HG03103 (cell line): ENCODE data around the gene TRPM5.

Experiments
- ATAC-seq: cut with Tn5 transposase; IDR thresholded peaks from one replicate; pipeline ENCODE4 v1.9.1; 2021; ENCODE audit warnings: low read depth; ENCODE audit not compliant: unreplicated experiment

TRPM5 gene

DNA sequence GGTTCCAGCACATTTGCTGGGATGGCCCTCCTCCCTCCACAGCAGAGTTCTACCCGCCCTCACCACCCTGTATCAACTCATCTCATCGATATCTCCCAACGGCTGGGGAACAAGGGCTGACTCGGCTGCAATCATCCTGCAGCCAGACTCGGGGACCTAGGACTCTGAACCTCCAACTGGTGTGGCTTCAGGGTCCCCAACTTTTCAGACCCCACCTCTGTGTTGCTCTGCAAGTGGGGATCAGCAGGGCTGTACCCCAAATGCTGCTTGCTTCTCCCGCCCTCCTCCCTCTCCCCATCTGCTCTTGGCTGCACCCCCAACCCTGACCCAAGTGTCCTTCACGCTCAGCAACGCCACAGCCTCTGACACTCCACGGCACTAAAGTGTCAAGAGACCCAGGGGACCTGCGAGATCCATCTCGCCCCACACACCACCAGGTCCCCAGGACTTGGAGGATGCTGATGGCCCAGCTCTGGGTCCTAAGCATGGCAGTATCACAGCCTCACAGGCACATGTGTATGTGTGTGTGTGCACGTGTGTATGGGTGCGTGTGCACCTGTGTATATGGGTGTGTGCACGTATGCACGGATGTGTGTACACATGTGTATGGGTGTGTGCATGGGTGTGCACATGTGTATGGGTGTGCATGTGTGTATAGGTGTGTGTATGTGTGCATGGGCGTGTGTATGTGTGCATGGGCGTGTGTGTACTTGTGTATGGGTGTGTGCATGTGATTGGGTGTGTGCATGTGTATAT lies 26.9 kb upstream of the TRPM5 start:
- no peak for ATAC-seq

DNA sequence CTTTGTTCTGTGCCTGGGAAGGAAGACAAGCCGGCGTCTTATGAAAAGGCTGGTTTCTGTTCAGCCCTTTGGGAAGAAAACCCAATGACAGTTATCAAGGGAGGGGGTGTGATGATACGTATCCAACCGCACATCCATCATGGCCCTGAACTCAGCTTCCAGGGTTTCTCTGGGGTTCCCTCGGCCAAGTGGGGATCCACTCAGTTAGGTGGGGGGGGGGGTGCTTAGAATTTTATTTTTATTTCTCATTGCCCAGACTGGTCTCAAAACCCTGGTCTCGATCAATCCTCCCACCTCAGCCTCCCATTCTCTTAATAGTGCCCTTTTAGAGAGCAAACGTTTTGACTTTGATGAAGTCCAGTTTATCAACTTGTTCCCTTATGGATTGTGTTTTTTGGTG lies 26.2 kb upstream of the TRPM5 start:
- no peak for ATAC-seq

DNA sequence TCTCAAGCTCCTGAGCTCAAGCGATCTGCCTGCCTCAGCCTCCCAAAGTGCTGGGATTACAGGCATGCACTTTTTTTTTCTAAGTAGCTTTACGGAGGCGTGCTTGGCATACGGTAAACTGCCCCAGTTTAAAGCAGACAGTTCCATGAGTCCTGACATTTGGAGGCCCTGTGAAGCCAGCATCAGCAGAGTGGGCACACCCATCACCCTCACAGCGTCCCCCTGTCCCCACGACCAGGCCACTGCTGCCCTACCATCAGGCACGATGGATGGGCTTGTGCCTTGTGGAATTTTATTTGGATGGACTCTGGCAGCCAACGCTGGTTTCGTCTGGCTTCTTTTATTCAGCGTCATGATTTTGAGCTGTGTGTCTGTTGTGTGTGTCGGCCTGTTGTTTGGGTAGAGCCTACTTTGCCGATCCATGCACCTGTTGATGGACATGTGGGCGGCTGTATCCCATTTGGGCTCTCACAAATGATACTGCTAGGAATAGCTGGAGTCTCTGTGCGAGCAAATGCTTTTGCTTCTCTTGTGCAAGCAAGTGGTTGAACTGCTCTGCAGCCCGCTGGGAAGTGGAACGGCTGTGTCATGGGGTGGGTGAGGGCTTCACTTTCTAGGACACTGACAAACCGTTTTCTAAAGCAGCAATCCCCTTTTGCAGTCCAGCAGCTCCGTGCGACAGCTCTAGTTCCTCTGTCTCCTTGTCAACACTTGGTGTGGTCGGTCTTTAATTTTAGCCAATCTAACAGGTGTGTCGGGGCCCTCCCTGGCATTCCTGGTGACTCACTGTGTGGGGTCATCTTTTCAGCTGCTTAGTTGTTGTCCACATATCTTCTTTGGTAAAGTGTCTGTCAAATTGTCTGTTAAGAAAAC lies 24.3 kb upstream of the TRPM5 start:
- no peak for ATAC-seq

DNA sequence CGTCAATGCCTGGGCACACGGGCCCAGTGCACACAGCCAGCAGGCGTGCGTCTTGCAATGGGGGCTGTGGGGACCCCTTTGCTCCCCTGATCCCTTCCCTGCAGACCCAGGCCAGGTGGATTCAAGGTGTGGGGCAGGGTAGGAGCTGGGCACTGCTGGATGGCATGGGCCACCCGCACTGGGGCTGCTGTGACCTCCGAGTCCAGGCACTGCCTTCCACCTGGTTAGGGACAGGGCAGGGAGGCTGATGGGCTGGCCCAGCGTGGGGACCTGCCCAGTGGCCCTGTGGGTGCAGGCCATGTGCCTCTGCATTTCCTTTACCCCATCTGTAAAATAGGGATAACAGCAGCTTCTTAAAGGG lies 23.4 kb upstream of the TRPM5 start:
- ATAC-seq, result no peak

DNA sequence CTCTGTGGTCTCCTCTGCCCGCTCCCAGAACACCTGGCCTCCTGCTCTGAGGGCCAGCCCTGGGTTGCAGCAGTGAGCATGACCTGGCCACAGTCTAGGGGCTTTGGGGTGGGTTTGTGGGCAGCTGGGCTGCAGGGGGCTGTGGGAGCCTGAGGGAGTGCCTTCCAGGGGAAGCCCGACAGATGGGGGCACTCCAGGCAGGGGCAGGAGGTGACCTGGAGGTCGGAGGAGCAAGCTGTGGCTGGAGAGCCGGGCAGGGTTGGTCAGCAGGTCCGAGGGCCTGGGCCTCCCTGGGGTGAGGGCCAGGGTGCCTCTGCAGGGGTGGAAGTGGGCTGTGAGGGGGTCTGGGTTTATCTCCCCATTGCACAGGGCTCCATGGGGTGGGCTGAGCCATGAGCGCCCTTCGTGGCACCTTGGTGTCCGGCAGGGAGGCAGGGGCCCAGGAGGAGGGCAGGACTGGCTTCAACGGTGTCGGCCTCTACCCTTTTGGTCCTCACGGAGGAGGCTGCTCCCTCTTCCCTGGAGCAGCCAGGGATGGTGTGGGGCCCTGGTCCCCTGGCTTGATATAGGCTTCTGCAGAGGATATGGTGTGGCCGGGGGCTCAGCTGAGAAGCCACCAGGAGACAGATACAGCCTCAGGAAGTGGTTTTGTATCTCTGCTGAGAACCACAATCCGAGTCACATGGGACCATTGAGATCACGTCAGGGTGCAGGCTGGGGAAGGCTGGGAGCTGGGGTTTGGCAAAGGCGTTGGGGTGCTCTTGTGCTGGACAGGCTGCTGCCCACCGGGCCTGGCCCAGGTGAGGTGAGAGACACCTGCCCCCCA lies 22.8 kb upstream of the TRPM5 start:
- ATAC-seq, result peak; percentile 71

DNA sequence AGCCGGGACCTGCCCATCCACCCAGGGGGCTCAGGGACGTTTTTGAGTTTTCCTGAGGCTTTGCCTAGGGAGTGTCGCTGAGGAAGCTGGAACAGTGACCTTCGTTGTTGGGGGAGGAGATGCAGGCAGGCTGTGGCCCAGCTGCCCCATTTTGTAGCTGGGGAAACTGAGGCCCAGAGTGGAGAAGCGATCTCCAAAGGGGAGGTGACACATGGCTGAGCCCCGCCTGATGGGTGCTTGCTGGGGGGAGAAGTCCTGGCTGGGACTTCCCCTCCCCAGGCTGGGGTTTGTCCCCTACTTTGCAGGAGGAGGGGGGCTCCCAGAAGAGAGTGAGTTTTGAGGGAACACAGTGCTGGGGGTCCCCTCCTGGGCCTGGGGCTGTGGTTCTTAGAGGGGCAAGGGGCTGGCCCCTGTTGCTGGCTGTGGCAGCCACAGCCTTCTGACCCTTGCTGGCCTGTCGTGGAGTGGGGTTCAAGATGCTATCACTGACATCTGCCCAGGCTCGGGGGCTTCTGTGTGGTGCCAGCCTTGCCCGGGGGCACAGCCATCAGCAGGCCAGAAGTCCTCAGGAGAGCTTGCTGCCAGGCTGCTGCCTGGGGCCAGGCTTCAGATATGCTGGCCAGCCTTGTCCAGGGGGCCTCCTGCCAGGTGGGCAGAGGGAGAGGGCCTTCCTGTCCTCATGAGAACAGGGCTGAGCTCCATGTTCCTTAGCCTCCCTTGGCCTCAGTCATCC lies 21.9 kb upstream of the TRPM5 start:
- ATAC-seq, result no peak

DNA sequence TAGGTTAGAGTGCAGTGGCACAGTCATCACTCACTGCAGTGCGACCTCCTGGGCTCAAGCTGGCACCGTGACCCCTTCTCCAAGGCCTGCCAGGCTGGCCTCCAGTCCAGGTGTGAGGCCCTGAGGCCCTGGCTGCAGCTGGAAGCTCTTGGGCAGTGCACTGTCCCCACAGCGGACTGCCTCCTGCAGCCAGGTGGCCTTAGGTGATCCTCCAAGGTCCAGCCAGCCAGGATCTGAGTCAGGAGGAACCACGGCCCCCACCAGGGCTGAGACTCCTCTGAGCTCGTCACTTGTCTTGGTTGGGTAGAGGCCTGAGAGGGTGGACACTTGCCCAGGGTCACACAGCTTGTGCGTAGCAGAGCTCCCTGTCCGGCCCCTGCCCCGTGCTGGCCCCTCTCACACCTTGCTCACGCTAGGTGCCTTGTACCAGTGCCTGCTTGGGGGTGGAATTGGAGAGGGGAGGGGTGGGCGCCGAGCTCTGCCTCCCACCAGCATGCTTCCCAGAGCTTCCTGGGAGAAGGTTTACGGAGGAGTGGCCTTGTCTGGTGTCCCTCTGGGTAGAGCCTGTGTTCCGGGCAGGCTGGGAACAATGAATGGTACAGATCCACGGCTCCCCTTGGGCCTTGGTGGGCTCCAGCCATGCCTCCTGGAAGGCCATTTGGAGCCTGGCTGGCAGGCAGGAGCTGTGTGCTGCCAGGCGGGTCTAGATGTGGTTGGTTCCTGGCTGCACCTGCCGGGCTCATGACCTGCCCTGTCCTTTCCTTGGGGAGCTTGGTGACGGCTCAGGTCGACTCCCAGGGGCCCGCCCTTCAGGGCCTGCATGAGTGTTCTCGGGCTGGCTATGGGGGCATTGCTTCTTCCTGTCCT lies 21.1 kb upstream of the TRPM5 start:
- ATAC-seq, result no peak

DNA sequence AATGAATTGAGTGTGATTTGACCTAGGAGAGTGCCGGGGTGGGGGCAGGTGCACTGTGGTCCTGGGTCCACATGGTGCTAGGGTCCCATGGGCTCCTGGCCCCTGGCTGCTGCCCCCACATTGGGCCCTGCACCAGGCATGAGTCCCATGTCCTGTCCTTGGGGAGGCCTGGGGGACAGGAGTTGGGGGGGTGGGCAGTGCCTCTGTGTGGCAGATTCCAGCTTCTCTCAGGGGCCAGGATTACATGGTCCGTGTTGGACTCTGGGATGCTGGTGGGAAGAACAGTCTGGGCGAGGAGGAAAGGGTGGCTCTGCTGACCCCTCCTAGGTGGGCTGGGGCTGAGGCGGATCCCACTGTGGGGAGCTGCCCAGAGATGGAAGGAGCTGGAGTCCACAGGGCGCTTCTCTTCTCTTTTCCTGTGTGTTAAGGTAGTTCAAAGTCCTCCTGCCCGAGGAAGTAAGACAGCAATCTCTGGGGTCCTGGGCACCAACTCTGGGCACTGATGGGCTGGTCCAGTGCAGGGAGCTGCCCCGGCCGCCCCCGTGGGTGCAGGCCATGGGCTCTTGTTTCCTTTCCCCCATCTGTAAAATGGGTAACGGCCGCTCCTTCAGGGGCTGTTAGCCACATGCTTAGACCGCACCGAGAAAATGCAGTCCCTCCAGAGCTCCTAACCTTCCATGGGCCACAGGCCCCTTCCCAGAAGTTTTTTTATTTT lies 20.3 kb upstream of the TRPM5 start:
- no peak for ATAC-seq

DNA sequence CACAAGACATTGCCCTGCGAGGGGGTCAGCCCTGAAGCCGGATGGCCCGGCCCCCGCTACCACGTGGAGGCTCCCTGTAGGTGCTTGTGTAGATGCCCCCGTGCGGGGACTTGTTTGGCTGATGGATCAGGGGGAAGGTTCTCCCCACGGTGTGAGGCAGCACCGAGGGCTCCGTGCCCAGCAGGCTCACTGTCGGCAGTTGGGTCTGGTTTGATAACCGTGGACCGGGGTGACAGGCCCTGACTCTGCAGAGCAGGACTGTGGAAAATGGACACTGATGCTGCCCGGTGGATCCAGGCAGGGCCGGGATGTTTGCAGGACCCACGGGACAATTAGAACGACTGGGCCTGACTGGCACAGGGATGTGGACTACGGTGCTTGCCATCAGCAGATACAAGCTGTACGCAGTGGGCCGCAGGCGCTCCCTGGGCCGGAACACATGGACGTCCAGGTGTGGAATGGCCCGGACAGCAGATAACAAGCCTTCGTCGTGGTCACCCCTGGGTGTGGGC lies 19.5 kb upstream of the TRPM5 start:
- ATAC-seq, result no peak

DNA sequence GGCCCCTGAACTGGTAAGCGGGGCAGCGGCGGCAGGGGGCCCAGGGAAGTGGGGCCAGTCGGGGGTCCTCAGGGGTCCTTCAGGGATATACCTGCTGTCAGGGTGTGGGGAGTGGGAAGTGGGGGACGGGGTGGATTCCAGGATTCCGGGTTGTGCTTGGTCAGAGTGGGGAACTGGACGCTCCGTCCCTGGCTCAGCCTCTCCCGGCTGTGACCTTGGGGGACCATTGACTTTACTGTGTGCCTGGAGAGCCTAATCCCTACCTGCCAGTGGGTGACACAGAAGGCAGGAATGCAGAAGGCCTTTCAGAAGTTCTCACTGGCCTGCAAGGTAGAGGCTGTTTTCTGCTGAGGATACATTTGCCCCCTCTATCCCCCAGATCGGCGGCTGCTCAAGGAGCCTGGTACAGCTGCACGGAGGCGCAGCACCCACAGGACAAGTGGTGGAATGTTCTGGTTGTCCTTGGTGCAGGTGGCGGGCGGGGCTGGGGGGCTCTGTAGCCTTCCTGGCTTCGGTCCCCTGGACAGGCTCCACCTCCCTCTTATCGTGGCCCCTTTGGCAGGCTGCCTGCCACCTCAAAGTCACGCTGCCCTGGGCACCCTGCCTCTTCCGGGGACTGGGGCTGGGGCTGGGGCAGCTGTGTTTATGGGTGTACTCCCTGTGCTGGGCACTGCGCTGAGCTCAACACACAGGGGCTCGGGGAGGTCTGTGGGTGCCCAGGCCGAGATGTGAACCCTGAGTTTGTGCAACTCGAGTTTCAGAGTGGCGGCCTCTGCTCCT lies 18.9 kb upstream of the TRPM5 start:
- no peak for ATAC-seq

DNA sequence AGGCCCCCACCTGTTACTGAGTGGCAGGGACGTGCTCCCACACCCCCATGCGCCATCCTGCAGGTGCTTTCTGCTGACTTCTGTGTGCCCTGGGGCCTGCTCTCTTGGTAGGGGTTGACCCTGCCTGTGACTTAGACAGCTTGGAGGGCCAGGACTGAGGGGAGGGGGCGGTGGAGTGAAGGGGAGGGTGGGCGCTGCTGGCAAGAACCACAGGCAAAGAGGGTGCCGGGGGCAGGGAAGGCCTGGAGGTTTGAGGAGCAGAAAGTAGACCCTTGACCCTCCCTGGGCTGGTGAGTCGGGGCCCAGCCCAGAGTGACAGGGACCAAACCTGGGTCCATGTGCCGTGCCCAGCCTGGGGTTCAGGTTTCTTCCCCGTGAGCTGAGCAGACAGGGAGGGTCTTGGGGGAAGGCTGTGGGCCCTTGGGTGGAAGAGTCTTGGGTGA lies 18.2 kb upstream of the TRPM5 start:
- ATAC-seq, result no peak

DNA sequence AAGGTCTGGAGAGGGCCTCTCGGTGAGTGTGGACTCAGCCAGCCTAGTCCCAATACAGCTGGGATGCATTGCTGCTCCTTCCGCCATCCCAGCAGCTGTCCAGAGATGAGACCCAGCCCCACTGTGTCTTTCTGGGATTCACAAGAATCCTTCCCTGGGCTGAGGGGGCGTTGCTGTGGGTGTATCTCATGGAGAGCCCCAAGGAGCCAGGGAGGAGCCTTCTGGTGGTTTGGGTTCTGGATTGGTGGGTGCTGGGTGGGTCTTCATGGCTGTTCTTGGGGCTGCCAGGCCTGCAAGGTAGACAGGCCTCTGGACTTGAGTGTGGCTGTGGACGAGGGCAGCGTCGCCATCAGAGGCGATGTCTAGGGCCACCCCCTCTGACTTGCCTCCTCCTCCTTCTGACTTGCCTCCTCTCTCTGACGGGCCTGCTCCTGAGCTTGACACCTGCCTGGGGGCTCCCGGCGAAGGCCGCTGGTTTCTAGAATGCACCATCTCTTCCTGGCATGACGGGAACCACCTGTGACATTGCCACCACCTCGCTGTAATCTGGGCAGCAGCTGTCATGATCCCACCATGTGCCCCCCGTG lies 17.7 kb upstream of the TRPM5 start:
- ATAC-seq, result no peak

DNA sequence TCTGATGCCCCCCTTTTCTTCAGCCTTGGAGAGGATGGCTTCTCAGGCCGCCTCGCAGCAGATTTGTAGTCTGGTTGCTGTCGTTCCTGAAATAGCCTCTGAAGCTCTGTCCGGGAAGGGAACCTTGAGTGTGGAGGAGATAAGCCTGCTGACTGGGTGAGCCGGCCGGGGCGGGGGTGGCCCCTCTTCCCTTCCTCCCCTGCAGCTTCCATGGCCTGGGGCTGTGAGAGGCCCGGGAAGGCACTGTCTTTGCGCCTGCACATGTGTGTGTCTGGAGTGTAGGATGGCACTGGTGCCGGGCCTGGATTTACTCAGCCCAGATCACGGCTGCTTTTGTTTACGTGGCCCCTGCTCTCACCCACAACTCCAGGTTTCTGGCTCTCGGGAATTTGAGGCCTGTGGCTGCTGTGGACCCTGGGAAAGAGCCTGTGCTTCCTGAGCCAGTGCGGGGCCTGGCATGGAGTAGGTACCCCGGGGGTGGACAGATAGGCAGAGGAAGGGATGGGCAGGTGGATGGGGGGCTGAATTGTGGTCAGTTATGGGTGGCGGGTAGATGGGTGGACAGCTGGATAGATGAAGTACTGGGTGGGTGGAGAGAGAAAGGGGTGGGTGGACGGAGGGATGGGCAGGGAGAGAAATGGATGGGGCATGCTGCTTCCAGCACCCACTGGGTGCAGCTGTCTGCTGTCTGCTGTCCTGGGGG lies 17.1 kb upstream of the TRPM5 start:
- no peak for ATAC-seq

DNA sequence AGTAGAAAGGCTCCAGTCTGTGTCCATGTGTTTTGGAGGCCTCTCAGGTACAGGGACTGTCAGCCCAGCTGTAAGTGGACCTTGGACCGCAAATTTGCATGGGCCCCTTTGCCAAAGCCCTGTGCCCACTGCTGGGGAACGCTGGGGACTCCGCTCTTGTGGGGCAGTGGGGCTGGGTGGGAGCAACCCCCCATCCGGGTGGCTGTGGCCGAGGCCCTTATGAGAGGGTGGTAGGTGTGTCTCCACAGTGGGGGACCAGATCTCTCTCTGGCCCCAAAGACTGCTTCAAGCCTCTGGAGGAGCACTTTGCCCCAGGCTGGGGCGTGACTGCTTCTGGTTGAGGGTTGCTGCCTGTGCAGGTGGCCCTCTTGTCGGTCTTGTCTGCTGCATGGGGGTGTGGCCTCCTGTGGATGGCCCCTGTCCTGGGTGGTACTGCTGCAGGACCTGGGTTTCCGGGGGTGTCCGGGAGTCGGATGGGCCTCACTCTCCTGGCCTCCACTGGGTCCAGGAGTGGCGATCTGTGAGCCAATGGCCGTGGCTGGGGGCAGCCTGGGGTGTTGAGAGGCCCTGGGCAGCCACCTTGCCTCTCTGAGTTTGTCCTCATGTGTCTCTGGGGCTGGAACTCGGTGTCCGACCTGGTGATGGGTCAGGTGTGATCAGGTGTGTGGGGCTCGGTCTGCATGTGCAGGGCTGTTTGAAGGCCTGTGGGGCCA lies 16.4 kb upstream of the TRPM5 start:
- no peak for ATAC-seq

DNA sequence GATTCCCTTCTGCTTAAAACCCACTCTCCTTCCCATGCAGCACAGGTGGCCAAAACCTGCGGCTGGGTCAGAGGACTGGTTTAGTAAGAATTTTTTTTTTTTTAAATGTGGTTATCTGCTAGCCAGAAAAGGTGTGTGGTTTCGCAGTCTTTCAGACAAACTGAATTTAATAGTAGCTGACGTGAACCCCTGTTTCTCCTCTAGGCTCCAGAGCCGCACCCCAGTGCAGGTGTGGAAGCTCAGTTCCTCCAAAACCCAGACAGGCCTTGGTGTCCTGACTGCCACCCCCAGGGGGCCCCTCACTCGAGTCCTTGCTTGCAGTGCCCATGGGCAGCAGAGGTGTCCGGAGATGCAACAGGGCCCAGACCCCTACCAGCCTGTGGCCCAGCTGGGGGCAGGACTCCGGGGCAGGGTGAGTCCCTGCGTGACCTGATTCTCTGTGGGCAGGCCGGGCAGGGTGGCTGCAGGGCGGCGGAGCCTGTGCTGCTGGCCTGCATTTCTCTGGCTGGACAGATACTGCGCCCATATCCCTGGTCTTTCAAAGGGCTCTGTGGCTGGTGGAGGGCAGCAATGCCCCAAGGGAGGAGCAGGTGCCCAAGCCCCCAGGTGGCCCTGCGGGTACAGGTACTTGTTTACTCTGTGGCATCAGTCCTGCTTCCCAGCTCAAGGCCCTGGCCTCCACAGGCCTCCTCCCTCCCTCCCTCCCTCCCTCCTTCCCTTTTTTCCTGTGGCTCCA lies 15.7 kb upstream of the TRPM5 start:
- ATAC-seq, result no peak
